ENCODE results near the gene POLL. TPM values are rescaled to one million over a fixed set of nuclear protein-coding genes. Genes with fewer than 3 reads are reported as not detected.

Gene POLL
- total and polyA plus RNA-seq, 2 donors (not counting 3 experiments of a cell fraction or from before 2014, with no cell fraction given), result 34.3 to 42.3 TPM

GRCh38 chr10:101580486-101581399 lies 7.3 kb downstream of the POLL start:
- no peak overlapping the region for H3K4me2 ChIP-seq (ENCODE audit: insufficient read depth, low read length)
- POLR2A ChIA-PET, result no interaction called here
- no TSS peak for BruUV-seq (replicated peaks)
- no peaks in the 10 kb centered on the region for H3K79me2 ChIP-seq (ENCODE audit: control insufficient read depth, insufficient read depth, low read length)
- no peak overlapping the region for H3K9ac ChIP-seq (replicated peaks; ENCODE audit: extremely low read depth, insufficient read depth, low read length)
- dilution Hi-C loops (cut with MboI; ENCODE audit: extremely low pct_ligation_motif_present, low sequenced_read_pairs) (no loop called here), intact Hi-C loops (cut with micrococcal nuclease) (no loop called here)
- H3K9me1 ChIP-seq (replicated peaks; ENCODE audit: control insufficient read depth, extremely low read depth, insufficient read depth, low read length), result no peaks in the 10 kb centered on the region
- H3K36me3 ChIP-seq (ENCODE audit: control insufficient read depth in 2 of 2, extremely low read depth in 1 of 2, insufficient read depth in 2 of 2, low read length in 2 of 2), result peaks cover 5 to 6% of the 10 kb centered on the region in 2 experiments
- no peak for TF ChIP-seq FOS (IDR thresholded peaks at IDR 0.05; ENCODE audit: borderline replicate concordance, insufficient read depth, low read length)
- TF ChIP-seq, protein P1, sequence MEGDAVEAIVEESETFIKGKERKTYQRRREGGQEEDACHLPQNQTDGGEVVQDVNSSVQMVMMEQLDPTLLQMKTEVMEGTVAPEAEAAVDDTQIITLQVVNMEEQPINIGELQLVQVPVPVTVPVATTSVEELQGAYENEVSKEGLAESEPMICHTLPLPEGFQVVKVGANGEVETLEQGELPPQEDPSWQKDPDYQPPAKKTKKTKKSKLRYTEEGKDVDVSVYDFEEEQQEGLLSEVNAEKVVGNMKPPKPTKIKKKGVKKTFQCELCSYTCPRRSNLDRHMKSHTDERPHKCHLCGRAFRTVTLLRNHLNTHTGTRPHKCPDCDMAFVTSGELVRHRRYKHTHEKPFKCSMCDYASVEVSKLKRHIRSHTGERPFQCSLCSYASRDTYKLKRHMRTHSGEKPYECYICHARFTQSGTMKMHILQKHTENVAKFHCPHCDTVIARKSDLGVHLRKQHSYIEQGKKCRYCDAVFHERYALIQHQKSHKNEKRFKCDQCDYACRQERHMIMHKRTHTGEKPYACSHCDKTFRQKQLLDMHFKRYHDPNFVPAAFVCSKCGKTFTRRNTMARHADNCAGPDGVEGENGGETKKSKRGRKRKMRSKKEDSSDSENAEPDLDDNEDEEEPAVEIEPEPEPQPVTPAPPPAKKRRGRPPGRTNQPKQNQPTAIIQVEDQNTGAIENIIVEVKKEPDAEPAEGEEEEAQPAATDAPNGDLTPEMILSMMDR (IDR thresholded peaks at IDR 0.05; ENCODE audit: extremely low read depth in 1 of 2, insufficient read depth in 1 of 2, low read depth in 1 of 2, low read length in 2 of 2), result no peak
- TF ChIP-seq EZH2 (IDR thresholded peaks at IDR 0.05; ENCODE audit: borderline replicate concordance, low read depth, low read length, severe bottlenecking), result no peak
- TF ChIP-seq MYC (IDR thresholded peaks at IDR 0.05; ENCODE audit: low read depth, low read length), result no peak
- no peak for TF ChIP-seq POLR2AphosphoS5 (IDR thresholded peaks at IDR 0.05; ENCODE audit: insufficient read depth, low read depth, low read length)
- TF ChIP-seq GATA2 (IDR thresholded peaks at IDR 0.05; ENCODE audit: insufficient read depth, insufficient read length, low read depth, low read length), result no peak
- no peak for TF ChIP-seq MAX (IDR thresholded peaks at IDR 0.05; ENCODE audit: insufficient read depth, insufficient read length)
- no peaks in the 10 kb centered on the region for H3K4me1 ChIP-seq (ENCODE audit: control insufficient read depth, extremely low read depth, insufficient read depth, low read length)
- no peak for FAIRE-seq
- H3K9me3 ChIP-seq (replicated peaks; ENCODE audit: control insufficient read depth, insufficient read depth, low read length), result no peaks in the 10 kb centered on the region
- CTCF ChIA-PET, result interaction anchor here (1.0 to 2.6 kb wide), 6 partner anchors 10 to 531 kb away, joined by 3 to 11 read pairs (median 4); no protein-coding TSS in a partner anchor
- H3K27ac ChIP-seq (ENCODE audit: insufficient read depth, low read depth, low read length), result no peak overlapping the region
- H4K20me1 ChIP-seq (replicated peaks; ENCODE audit: control insufficient read depth, extremely low read depth, insufficient read depth, low read length), result no peaks in the 10 kb centered on the region
- H3K27me3 ChIP-seq (ENCODE audit: control insufficient read depth in 2 of 2, insufficient read depth in 2 of 2, low read length in 2 of 2), result no peaks in the 10 kb centered on the region
- DNase-seq (ENCODE audit: low read depth, low spot score), result no peak
- no peak overlapping the region for H2AFZ ChIP-seq (ENCODE audit: low read depth, low read length)
- H3K4me3 ChIP-seq (replicated peaks in 1 of 3; ENCODE audit: insufficient read depth in 1 of 3, low read depth in 1 of 3, low read length in 3 of 3), result no peak overlapping the region

Measured in endothelial cell of umbilical vein (primary cell).